Dendritic cell treated with granulocyte-macrophage colony-stimulating factor and Interleukin-4, amounts not matched to agents 40 ng/mL and 50 ng/mL, for 4 days (primary cell): ENCODE results near the gene KRTAP4-12.
"Not testable (repeated sequence)": the region's sequence is repeated elsewhere in the genome, so short reads cannot be mapped to it uniquely, and the experiment has no call there.

Source experiments
- H3K27ac Mint-ChIP-seq: one replicate; pipeline ENCODE4 v1.8.0; 2022; ENCODE audit warnings: mild to moderate bottlenecking, mixed read lengths
- H3K27me3 Mint-ChIP-seq: one replicate; pipeline ENCODE4 v1.8.0; 2022; ENCODE audit warnings: mild to moderate bottlenecking, mixed read lengths
- H3K36me3 Mint-ChIP-seq: one replicate; pipeline ENCODE4 v1.8.0; 2022; ENCODE audit warnings: low read depth, mixed read lengths
- H3K4me1 Mint-ChIP-seq: one replicate; pipeline ENCODE4 v1.8.0; 2022; ENCODE audit warnings: low read depth, mixed read lengths
- H3K4me3 Mint-ChIP-seq: one replicate; pipeline ENCODE4 v1.8.0; 2022; ENCODE audit warnings: mild to moderate bottlenecking, moderate library complexity, mixed read lengths
- H3K9me3 Mint-ChIP-seq: one replicate; pipeline ENCODE4 v1.8.0; 2022; ENCODE audit warnings: mixed read lengths
- intact Hi-C: fragments of 100-400 bp; cut with micrococcal nuclease; formaldehyde crosslinking; loops from one replicate; pipeline ENCODE4 v1.15.0; 2022

Gene KRTAP4-12

GRCh38 chr17:41088760-41089352, 35.1 kb downstream of the KRTAP4-12 start:
- intact Hi-C loops, H3K4me1 Mint-ChIP-seq, H3K27ac Mint-ChIP-seq, H3K27me3 Mint-ChIP-seq, H3K9me3 Mint-ChIP-seq, H3K4me3 Mint-ChIP-seq, H3K36me3 Mint-ChIP-seq: not testable (repeated sequence)

- H3K36me3 Mint-ChIP-seq, H3K27ac Mint-ChIP-seq, H3K27me3 Mint-ChIP-seq, H3K4me3 Mint-ChIP-seq, H3K9me3 Mint-ChIP-seq, intact Hi-C loops, H3K4me1 Mint-ChIP-seq: not testable (repeated sequence)
Observed at GRCh38 chr17:41084100-41084856, 39.7 kb downstream of the KRTAP4-12 start, which contains the start of gene KRTAP4-7. TSS of gene KRTAP4-7 (plus strand) at chr17:41084150. CDS start at chr17:41084207, 57 bp downstream.

- H3K4me1 Mint-ChIP-seq, H3K9me3 Mint-ChIP-seq, intact Hi-C loops, H3K36me3 Mint-ChIP-seq, H3K27me3 Mint-ChIP-seq, H3K4me3 Mint-ChIP-seq, H3K27ac Mint-ChIP-seq: not testable (repeated sequence)
Observed at GRCh38 chr17:41083427-41083826, 40.6 kb downstream of the KRTAP4-12 start.

- no peaks in the 10 kb centered on the region for H3K36me3 Mint-ChIP-seq
- peaks cover 4% of the 10 kb centered on the region for H3K27me3 Mint-ChIP-seq
- no peaks in the 10 kb centered on the region for H3K9me3 Mint-ChIP-seq
- H3K27ac Mint-ChIP-seq: no peak overlapping the region
- H3K4me3 Mint-ChIP-seq: no peak overlapping the region
- no peaks in the 10 kb centered on the region for H3K4me1 Mint-ChIP-seq
- intact Hi-C loops: no loop called here
Observed at GRCh38 chr17:41082626-41083025, 41.4 kb downstream of the KRTAP4-12 start.

- intact Hi-C loops: no loop called here
- H3K27me3 Mint-ChIP-seq: peaks cover 3% of the 10 kb centered on the region
- no peaks in the 10 kb centered on the region for H3K36me3 Mint-ChIP-seq
- H3K4me1 Mint-ChIP-seq: no peaks in the 10 kb centered on the region
- no peak overlapping the region for H3K4me3 Mint-ChIP-seq
- no peak overlapping the region for H3K27ac Mint-ChIP-seq
- peaks cover 12% of the 10 kb centered on the region for H3K9me3 Mint-ChIP-seq
Observed at GRCh38 chr17:41076788-41077187, 47.2 kb downstream of the KRTAP4-12 start.

GRCh38 chr17:41073676-41074075, 50.3 kb downstream of the KRTAP4-12 start:
- intact Hi-C loops: no loop called here
- H3K9me3 Mint-ChIP-seq: peaks cover 12% of the 10 kb centered on the region
- H3K36me3 Mint-ChIP-seq: no peaks in the 10 kb centered on the region
- H3K27ac Mint-ChIP-seq: no peak overlapping the region
- H3K27me3 Mint-ChIP-seq: peaks cover 3% of the 10 kb centered on the region
- H3K4me1 Mint-ChIP-seq: no peaks in the 10 kb centered on the region
- no peak overlapping the region for H3K4me3 Mint-ChIP-seq
